Progenitor cell of endocrine pancreas (in vitro differentiated cells): ENCODE data around the gene EFEMP2. TPM values are rescaled to one million over a fixed set of nuclear protein-coding genes. Genes with fewer than 3 reads are reported as not detected.

ENCODE experiments used
- DNase-seq: peaks from one replicate; pipeline ENCODE4 v3.0.0; 2021; ENCODE audit warnings: low spot score; ENCODE audit not compliant: unreplicated experiment
- H3K27ac Mint-ChIP-seq: 2 replicates; pipeline ENCODE4 v1.8.0; 2021; ENCODE audit warnings: mild to moderate bottlenecking, moderate library complexity, mixed read lengths
- H3K27me3 Mint-ChIP-seq: 2 replicates; pipeline ENCODE4 v1.8.0; 2021; ENCODE audit warnings: mixed read lengths
- H3K36me3 Mint-ChIP-seq: 2 replicates; pipeline ENCODE4 v1.8.0; 2022; ENCODE audit warnings: mixed read lengths; ENCODE audit not compliant: insufficient read depth
- H3K4me1 Mint-ChIP-seq: 2 replicates; pipeline ENCODE4 v1.8.0; 2021; ENCODE audit warnings: low read depth, mixed read lengths
- H3K4me3 Mint-ChIP-seq: 2 replicates; pipeline ENCODE4 v1.8.0; 2021; ENCODE audit warnings: low read depth, mild to moderate bottlenecking, moderate library complexity, mixed read lengths
- H3K9me3 Mint-ChIP-seq: 2 replicates; pipeline ENCODE4 v1.8.0; 2021; ENCODE audit warnings: low read depth, mixed read lengths
- CTCF ChIP-seq: fragments of 200-600 bp; sonication (generic); IDR thresholded peaks from one replicate; pipeline ENCODE4 v1.5.0; 2021; ENCODE audit warnings: antibody characterized with exemption, mild to moderate bottlenecking; ENCODE audit not compliant: unreplicated experiment
- long read RNA-seq: library from polyadenylated mRNA; unstranded; transcript quantifications from one replicate; pipeline ENCODE4 v2.0.0, GENCODE V29; 2020
- total RNA-seq: library from RNA; stranded (reverse); gene quantifications from 2 replicates; pipeline ENCODE4 v1.2.1, GENCODE V29; 2021

The EFEMP2 gene
- total RNA-seq, result 84.9 and 90.5 TPM in 2 replicates
- long read RNA-seq, transcript EFEMP2-201 (11 exons, 2,034 nt), result major isoform, 21 of 34 reads
- long read RNA-seq, partial matches to known transcripts, result 6 of 34 reads
- long read RNA-seq, other reads (novel, unspliced or antisense), result 5 of 34 reads

- TF ChIP-seq CTCF, result peak; percentile 7
- H3K27ac Mint-ChIP-seq, result peak within 1 kb of the TSS; percentile 79
- H3K27me3 Mint-ChIP-seq, result no peaks in the 10 kb centered on the region
- peaks cover 7% of the 10 kb centered on the region for H3K4me1 Mint-ChIP-seq
- peak within 1 kb of the TSS; percentile 92 for H3K4me3 Mint-ChIP-seq
- H3K9me3 Mint-ChIP-seq, result no peaks in the 10 kb centered on the region
- H3K36me3 Mint-ChIP-seq, result no peaks in the 10 kb centered on the region
- peak; percentile 35 for DNase-seq
These were observed at the start of gene EFEMP2 for GRCh38 chr11:65872586-65873317. Gene EFEMP2 (minus strand): TSS chr11:65872800. CDS start chr11:65872354, 446 bp downstream.

- Mint-ChIP-seq H3K27ac (no peak overlapping the region), H3K36me3 (peaks cover 5% of the 10 kb centered on the region), H3K4me1 (peaks cover 4% of the 10 kb centered on the region), H3K27me3 (no peaks in the 10 kb centered on the region), H3K4me3 (no peak overlapping the region), H3K9me3 (no peaks in the 10 kb centered on the region)
- TF ChIP-seq CTCF, result no peak
- DNase-seq, result no peak
These were observed 49.3 kb upstream of the EFEMP2 start for GRCh38 chr11:65921876-65922275.

GRCh38 chr11:65921033-65921555 lies 48.5 kb upstream of the EFEMP2 start:
- Mint-ChIP-seq H3K36me3 (peaks cover 5% of the 10 kb centered on the region), H3K4me1 (peaks cover 6% of the 10 kb centered on the region), H3K27me3 (no peaks in the 10 kb centered on the region), H3K9me3 (no peaks in the 10 kb centered on the region), H3K4me3 (peak overlapping the region; percentile 84), H3K27ac (no peak overlapping the region)
- TF ChIP-seq CTCF, result no peak
- no peak for DNase-seq

- H3K4me1 Mint-ChIP-seq, result peaks cover 6% of the 10 kb centered on the region
- no peaks in the 10 kb centered on the region for H3K27me3 Mint-ChIP-seq
- DNase-seq, result no peak
- no peaks in the 10 kb centered on the region for H3K9me3 Mint-ChIP-seq
- peaks cover 5% of the 10 kb centered on the region for H3K36me3 Mint-ChIP-seq
- H3K27ac Mint-ChIP-seq, result no peak overlapping the region
- no peak for TF ChIP-seq CTCF
- peak overlapping the region; percentile 84 for H3K4me3 Mint-ChIP-seq
These were observed 47.8 kb upstream of the EFEMP2 start for GRCh38 chr11:65920372-65920802.

GRCh38 chr11:65919573-65920371 lies 47.2 kb upstream of the EFEMP2 start:
- peak overlapping the region; percentile 78 for H3K27ac Mint-ChIP-seq
- no peaks in the 10 kb centered on the region for H3K9me3 Mint-ChIP-seq
- peak; percentile 48 for DNase-seq

More at GRCh38 chr11:65919573-65920371, 47.2 kb upstream of the EFEMP2 start:
- peaks cover 2% of the 10 kb centered on the region for H3K27me3 Mint-ChIP-seq
- no peak for TF ChIP-seq CTCF
- peaks cover 5% of the 10 kb centered on the region for H3K36me3 Mint-ChIP-seq
- peaks cover 6% of the 10 kb centered on the region for H3K4me1 Mint-ChIP-seq
- peak overlapping the region; percentile 84 for H3K4me3 Mint-ChIP-seq
